Stimulated activated CD4-positive, alpha-beta T cell treated with anti-CD3 and anti-CD28 coated beads, Interleukin-1b, Interleukin-23, amount 100 ng/mL, for 4 hours (primary cell): ENCODE data around the gene MVB12B.
"Not testable (repeated sequence)": the region's sequence is repeated elsewhere in the genome, so short reads cannot be mapped to it uniquely, and the experiment has no call there.

Source experiments
- DNase-seq, 2 donors: peaks; one replicate each; pipeline ENCODE4 v3.0.0-alpha.2; 2020; ENCODE audit warnings: low read depth in 2 of 2

MVB12B gene

GRCh38 chr9:126532951-126533925, 206.6 kb downstream of the MVB12B start:
- DNase-seq: no peak

- no peak for DNase-seq
Observed at GRCh38 chr9:126533926-126534310, 207.3 kb downstream of the MVB12B start.

- no peak for DNase-seq
Observed at GRCh38 chr9:126534431-126535186, 208.0 kb downstream of the MVB12B start.

GRCh38 chr9:126536131-126536530, 209.5 kb downstream of the MVB12B start:
- no peak for DNase-seq

- DNase-seq: no peak
Observed at GRCh38 chr9:126536841-126537465, 210.3 kb downstream of the MVB12B start.

GRCh38 chr9:126538550-126538949, 211.9 kb downstream of the MVB12B start:
- DNase-seq: no peak

GRCh38 chr9:126540398-126540797, 213.8 kb downstream of the MVB12B start:
- not testable (repeated sequence) for DNase-seq

- no peak for DNase-seq
Observed at GRCh38 chr9:126543490-126543889, 216.9 kb downstream of the MVB12B start.

GRCh38 chr9:126545106-126545505, 218.5 kb downstream of the MVB12B start:
- DNase-seq: no peak

- DNase-seq: no peak
Observed at GRCh38 chr9:126546036-126546435, 219.4 kb downstream of the MVB12B start.

GRCh38 chr9:126548312-126548711, 221.7 kb downstream of the MVB12B start:
- DNase-seq: no peak

- DNase-seq: no peak
Observed at GRCh38 chr9:126549246-126550006, 222.8 kb downstream of the MVB12B start.

- no peak for DNase-seq
Observed at GRCh38 chr9:126550891-126551351, 224.3 kb downstream of the MVB12B start.

GRCh38 chr9:126551812-126552211, 225.2 kb downstream of the MVB12B start:
- no peak for DNase-seq

GRCh38 chr9:126554292-126554691, 227.7 kb downstream of the MVB12B start:
- no peak for DNase-seq

- not testable (repeated sequence) for DNase-seq
Observed at GRCh38 chr9:126555421-126555820, 228.8 kb downstream of the MVB12B start.
